K562 (cell line): ENCODE measurements around the gene PCAT6. TPM values are rescaled to one million over a fixed set of nuclear protein-coding genes. Genes with fewer than 3 reads are reported as not detected.

Source experiments
- ARID1B ChIP-seq: fragments of 450-650 bp; IDR thresholded peaks from 2 replicates; pipeline ENCODE4 v1.6.1; 2016; ENCODE audit warnings: antibody characterized with exemption, mild to moderate bottlenecking, inconsistent platforms
- CBX5 ChIP-seq: IDR thresholded peaks from 2 replicates; pipeline ENCODE4 v1.6.1; 2014; ENCODE audit warnings: low read depth, borderline replicate concordance
- DPF2 ChIP-seq: fragments of 450-650 bp; IDR thresholded peaks from 2 replicates; pipeline ENCODE4 v1.6.1; 2016
- E2F5 ChIP-seq: sonication (generic); formaldehyde crosslinking; IDR thresholded peaks from 2 replicates; pipeline ENCODE4 v1.8.0; 2022; ENCODE audit warnings: mild to moderate bottlenecking, missing genetic modification reagents
- ERF ChIP-seq: fragments of 450-650 bp; formaldehyde crosslinking; IDR thresholded peaks from 2 replicates; pipeline ENCODE4 v1.4.0; 2020; ENCODE audit warnings: mild to moderate bottlenecking, mixed read lengths
- FOXM1 ChIP-seq, 2 experiments: fragments of 450-650 bp in 1 of 2; sonication (generic) in 1 of 2; formaldehyde crosslinking in 1 of 2; IDR thresholded peaks; 2 replicates each; pipeline versions ENCODE4 v1.6.1 to v1.9.0; 2017 to 2022; ENCODE audit warnings: low read depth in 2 of 2, mild to moderate bottlenecking in 2 of 2, missing genetic modification reagents in 1 of 2, moderate library complexity in 1 of 2
- HOMEZ ChIP-seq: fragments of 250-450 bp; sonication (Bioruptor Pico); IDR thresholded peaks from 2 replicates; pipeline ENCODE4 v1.4.0; 2020; ENCODE audit warnings: mild to moderate bottlenecking, moderate library complexity
- LEF1 ChIP-seq: fragments of 450-650 bp; IDR thresholded peaks from 2 replicates; pipeline ENCODE4 v1.6.1; 2016; ENCODE audit warnings: mild to moderate bottlenecking
- MLLT1 ChIP-seq, 2 experiments: fragments of 450-650 bp; IDR thresholded peaks; 2 replicates each; pipeline ENCODE4 v1.6.1; 2016
- NFE2 ChIP-seq: IDR thresholded peaks from 2 replicates; pipeline ENCODE4 v1.6.1; 2014; ENCODE audit warnings: antibody characterized with exemption, low read depth
- NRF1 ChIP-seq, 2 experiments: fragments of 450-650 bp; IDR thresholded peaks in 1 of 2; conservative IDR thresholded peaks in 1 of 2; 2 replicates each; pipeline ENCODE4 v1.6.1; 2014; ENCODE audit warnings: mild to moderate bottlenecking in 2 of 2
- PCBP2 ChIP-seq: fragments of 200-400 bp; formaldehyde crosslinking; IDR thresholded peaks from 2 replicates; pipeline ENCODE4 v1.6.1; 2018; ENCODE audit warnings: low read length, low read depth, mild to moderate bottlenecking, moderate library complexity; ENCODE audit not compliant: poor library complexity, severe bottlenecking
- POLR2H ChIP-seq: IDR thresholded peaks from 2 replicates; pipeline ENCODE4 v1.6.1; 2016; ENCODE audit warnings: missing genetic modification characterization, low read depth, mild to moderate bottlenecking, control low read depth, missing compliant biosample characterization, moderate library complexity
- RAD51 ChIP-seq: fragments of 450-650 bp; IDR thresholded peaks from 2 replicates; pipeline ENCODE4 v1.7.1; 2016; ENCODE audit warnings: low read depth, mild to moderate bottlenecking, borderline replicate concordance
- ZMIZ1 ChIP-seq, 2 experiments: fragments of 150-350 bp in 1 of 2; IDR thresholded peaks; 2 replicates each; pipeline ENCODE4 v1.6.1; 2012 to 2016; ENCODE audit warnings: low read depth in 2 of 2, low read length in 2 of 2, mild to moderate bottlenecking in 1 of 2, moderate library complexity in 1 of 2
- ZNF175 ChIP-seq: fragments of 200-800 bp; sonication (Bioruptor generic); IDR thresholded peaks from 2 replicates; pipeline ENCODE4 v1.6.1; 2016; ENCODE audit warnings: low read depth, mild to moderate bottlenecking, missing genetic modification characterization, missing compliant biosample characterization
- ZNF766 ChIP-seq: fragments of 200-800 bp; sonication (Bioruptor generic); conservative IDR thresholded peaks from 2 replicates; pipeline ENCODE4 v1.6.1; 2016; ENCODE audit warnings: missing genetic modification characterization, missing compliant biosample characterization
- polyA plus RNA-seq, 8 experiments: library from polyadenylated mRNA; depleted of rRNA in 4 of 8; stranded (reverse) in 5 of 8; unstranded in 3 of 8; fragments of >200 nt; fragmentation: Nextera tagmentation in 2 of 8; fragmentation: Illumina TruSeq in 1 of 8; extraction: Ambion mirVana in 2 of 8; extraction: Trizol in 1 of 8; gene quantifications; 2 replicates each; pipeline versions ENCODE4 v1.2.1 to v1.2.3, GENCODE V29; 2011 to 2014; ENCODE audit warnings: inconsistent platforms in 1 of 8, missing spikeins in 1 of 8
- total RNA-seq, 7 experiments: library from RNA; depleted of rRNA in 6 of 7; stranded (reverse); fragments of >200 nt in 6 of 7; fragmentation: Illumina TruSeq in 2 of 7; extraction: Trizol in 2 of 7; gene quantifications; 2 replicates each; pipeline versions ENCODE4 v1.2.1 to v1.2.3, GENCODE V29; 2011 to 2021; ENCODE audit warnings: low replicate concordance in 1 of 7

PCAT6 gene
- total and polyA plus RNA-seq, 9 of the 15 experiments (the other 6 are each of a cell fraction or from before 2014, with no cell fraction given): 0.25 to 2.4 (median 0.54) TPM; not detected in 1

GRCh38 chr1:202802998-202803932 is 7.5 kb upstream of the PCAT6 start (continued):
- TF ChIP-seq E2F5: no peak
- peak; percentile 28; the same call in 1 of the 2 replicates for TF ChIP-seq ZNF766
- 0 out of 2 replicates have a peak, but pooled peaks have one; percentile 10 for TF ChIP-seq FOXM1 (IDR thresholded peaks at IDR 0.05; ENCODE audit: low read depth)
- TF ChIP-seq FOXM1 (CRISPR knock-in tag; IDR thresholded peaks at IDR 0.05; ENCODE audit: low read depth): no peak
- no peak; the same call in 1 of the 2 replicates for TF ChIP-seq RAD51
- no peak for TF ChIP-seq HOMEZ (CRISPR knock-in tag)
- peak in 1 of 2 experiments; percentile 56; a peak in 1 of 4 replicates for TF ChIP-seq MLLT1 (IDR thresholded peaks at IDR 0.05)
- peak; percentile 84 for TF ChIP-seq NFE2
- TF ChIP-seq PCBP2: no peak
- no peak for TF ChIP-seq ERF (CRISPR knock-in tag)
- TF ChIP-seq ZNF175 (CRISPR knock-in tag): no peak
- no peak for TF ChIP-seq ZMIZ1 (IDR thresholded peaks at IDR 0.05; ENCODE audit: low read depth in 2 of 2, low read length in 2 of 2)
- TF ChIP-seq CBX5: no peak
- peak; percentile 49 for TF ChIP-seq LEF1
- TF ChIP-seq NRF1 (conservative IDR thresholded peaks at IDR 0.05 in 1 of 2, IDR thresholded peaks at IDR 0.05 in 1 of 2): 0 out of 4 replicates have a peak, but pooled peaks of 1 of the 2 experiments have one; percentile 0
- TF ChIP-seq POLR2H (tag): no peak
- peak; percentile 63 for TF ChIP-seq ARID1B
- TF ChIP-seq DPF2: peak; percentile 86
